A549 (cell line): ENCODE measurements around the gene BCL2L2. TPM values are rescaled to one million over a fixed set of nuclear protein-coding genes. Genes with fewer than 3 reads are reported as not detected.

Source experiments
- ATAC-seq, 2 experiments: fragments of 200-7000 bp in 1 of 2; fragments of >200 bp in 1 of 2; cut with Nextera tagmentation in 1 of 2; cut with Tn5 transposase in 1 of 2; 3 replicates each; pipeline versions ENCODE4 v1.8.0 to v1.9.1; 2018 to 2020; ENCODE audit warnings: mild to moderate bottlenecking in 1 of 2, moderate library complexity in 1 of 2
- CTCF ChIA-PET: fragments of 300-600 bp; sonication (Branson Sonifier 250); formaldehyde crosslinking; extraction: SDS; loops from one replicate; lab custom pipeline; 2021; ENCODE audit warnings: antibody characterized with exemption, inconsistent platforms; lab: Yijun Ruan, JAX
- POLR2A ChIA-PET: fragments of 350-600 bp; formaldehyde crosslinking; extraction: SDS; loops from one replicate; lab custom pipeline; 2021; ENCODE audit warnings: antibody characterized with exemption, inconsistent platforms; lab: Yijun Ruan, JAX
- DNase-seq, 2 experiments: peaks; one replicate each; pipeline versions ENCODE4 v3.0.0 to v3.0.0-alpha.2; 2011 to 2016; ENCODE audit warnings: low read depth in 1 of 2, low spot score in 1 of 2
- FAIRE-seq: peaks from 2 replicates; lab custom pipeline; 2011; peaks lifted over from hg19 to GRCh38; lab: Jason Lieb, UNC
- H3K27ac ChIP-seq, 2 experiments: fragments of >200 bp; sonication (Bioruptor Twin); formaldehyde crosslinking; 3 replicates each; pipeline ENCODE4 v1.5.1; 2016 to 2017
- H3K4me1 ChIP-seq: fragments of >200 bp; sonication (Bioruptor Twin); formaldehyde crosslinking; 3 replicates; pipeline ENCODE4 v1.6.1; 2016
- H3K4me2 ChIP-seq: fragments of >200 bp; sonication (Bioruptor Twin); formaldehyde crosslinking; 3 replicates; pipeline ENCODE4 v1.6.1; 2016
- H3K4me3 ChIP-seq: fragments of >200 bp; sonication (Bioruptor Twin); formaldehyde crosslinking; 3 replicates; pipeline ENCODE4 v1.5.1; 2016
- H3K9me3 ChIP-seq: fragments of >200 bp; sonication (Bioruptor Twin); formaldehyde crosslinking; 3 replicates; pipeline ENCODE4 v1.6.1; 2016
- ATOH8 ChIP-seq: fragments of 250-450 bp; sonication (Bioruptor Pico); IDR thresholded peaks from 2 replicates; pipeline ENCODE4 v1.5.0; 2020; ENCODE audit warnings: low read depth, mild to moderate bottlenecking, moderate library complexity
- BCL3 ChIP-seq: fragments of >200 bp; sonication (Bioruptor Twin); formaldehyde crosslinking; IDR thresholded peaks from 3 replicates; pipeline ENCODE4 v1.6.1; 2016
- CEBPB ChIP-seq, 2 experiments: fragments of >200 bp in 1 of 2; sonication (Bioruptor Twin) in 1 of 2; formaldehyde crosslinking in 1 of 2; IDR thresholded peaks; 2 replicates each; pipeline ENCODE4 v1.6.1; 2012 to 2016
- CTCF ChIP-seq: fragments of >200 bp; sonication (Bioruptor Twin); formaldehyde crosslinking; IDR thresholded peaks from 3 replicates; pipeline ENCODE4 v1.5.1; 2016
- E2F6 ChIP-seq: IDR thresholded peaks from 2 replicates; pipeline ENCODE4 v1.6.1; 2012; ENCODE audit warnings: low read depth, borderline replicate concordance
- EHMT2 ChIP-seq: fragments of 200-600 bp; sonication (generic); IDR thresholded peaks from 2 replicates; pipeline ENCODE4 v1.6.1; 2016; ENCODE audit warnings: antibody characterized with exemption, low read depth, mild to moderate bottlenecking, moderate library complexity
- ESRRA ChIP-seq: fragments of 150-350 bp; IDR thresholded peaks from 2 replicates; pipeline ENCODE4 v1.6.1; 2014; ENCODE audit warnings: mild to moderate bottlenecking, low read length, borderline replicate concordance
- FOSB ChIP-seq: fragments of 250-450 bp; sonication (Bioruptor Pico); IDR thresholded peaks from 2 replicates; pipeline ENCODE4 v1.5.0; 2020; ENCODE audit warnings: mild to moderate bottlenecking, moderate library complexity
- FOSL2 ChIP-seq, 2 experiments: fragments of 450-650 bp in 1 of 2; fragments of >200 bp in 1 of 2; sonication (Bioruptor Twin) in 1 of 2; formaldehyde crosslinking; IDR thresholded peaks; 2 replicates each; pipeline versions ENCODE4 v1.5.0 to v1.6.1; 2016 to 2020; ENCODE audit warnings: mild to moderate bottlenecking in 1 of 2, moderate library complexity in 1 of 2
- HOXA7 ChIP-seq: fragments of 250-450 bp; sonication (Bioruptor Pico); IDR thresholded peaks from 2 replicates; pipeline ENCODE4 v1.5.0; 2020; ENCODE audit warnings: mild to moderate bottlenecking, moderate library complexity
- MAFK ChIP-seq: fragments of 450-650 bp; IDR thresholded peaks from 2 replicates; pipeline ENCODE4 v1.6.1; 2014; ENCODE audit not compliant: partially characterized antibody
- MAZ ChIP-seq: fragments of 150-350 bp; IDR thresholded peaks from 2 replicates; pipeline ENCODE4 v1.6.1; 2014; ENCODE audit warnings: antibody characterized with exemption, low read depth, low read length, borderline replicate concordance
- MYC ChIP-seq: IDR thresholded peaks from 2 replicates; pipeline ENCODE4 v1.6.1; 2012; ENCODE audit warnings: mild to moderate bottlenecking, inconsistent platforms, low read length, improper control_type of control experiment, borderline replicate concordance
- POLR2A ChIP-seq: IDR thresholded peaks from 2 replicates; pipeline ENCODE4 v1.6.1; 2012; ENCODE audit warnings: mild to moderate bottlenecking, low read length
- REST ChIP-seq: fragments of 200-600 bp; sonication (generic); IDR thresholded peaks from 2 replicates; pipeline ENCODE4 v1.6.1; 2016; ENCODE audit warnings: antibody characterized with exemption, mild to moderate bottlenecking, moderate library complexity
- RFX5 ChIP-seq: fragments of 450-650 bp; IDR thresholded peaks from 2 replicates; pipeline ENCODE4 v1.7.1; 2014; ENCODE audit warnings: antibody characterized with exemption, mild to moderate bottlenecking, moderate library complexity
- TFCP2L1 ChIP-seq: fragments of 250-450 bp; sonication (Bioruptor Pico); IDR thresholded peaks from 2 replicates; pipeline ENCODE4 v1.5.0; 2021; ENCODE audit warnings: mild to moderate bottlenecking
- TP53 ChIP-seq: fragments of 250-450 bp; sonication (Bioruptor Pico); IDR thresholded peaks from 2 replicates; pipeline ENCODE4 v1.5.0; 2021; ENCODE audit warnings: mild to moderate bottlenecking, moderate library complexity
- ZFP36 ChIP-seq: fragments of 450-650 bp; IDR thresholded peaks from 2 replicates; pipeline ENCODE4 v1.6.1; 2014; ENCODE audit warnings: borderline replicate concordance; ENCODE audit not compliant: partially characterized antibody
- ZNF302 ChIP-seq: fragments of 250-450 bp; sonication (Bioruptor Pico); IDR thresholded peaks from 2 replicates; pipeline ENCODE4 v1.9.0; 2021; ENCODE audit warnings: inconsistent platforms, mild to moderate bottlenecking, moderate library complexity
- WGBS: methylation state at CpG from one replicate; pipeline ENCODE4 v1.1.6; 2017; ENCODE audit errors: missing lambda C conversion rate; 5-methylcytosine and 5-hydroxymethylcytosine counted together
- polyA plus RNA-seq, 4 experiments: library from polyadenylated mRNA; depleted of rRNA in 3 of 4; stranded (reverse); fragments of >200 nt; fragmentation: RNase III in 1 of 4; extraction: RNeasy Plus Mini Kit Qiagen cat#74134 plus additional on column Dnase treatment in 1 of 4; gene quantifications; 2 replicates in 3 of 4; 3 replicates in 1 of 4; pipeline ENCODE4 v1.2.3, GENCODE V29; 2011 to 2017

The BCL2L2 gene
- polyA plus RNA-seq, 2 of the 4 experiments (the other 2 are of a cell fraction), result 17.8 to 25.4 TPM

- ATAC-seq, result no peak
- no peak for TF ChIP-seq EHMT2
- TF ChIP-seq, all 56 proteins: peak for 0
- H3K27ac ChIP-seq, result no peak overlapping the region
- no peaks in the 10 kb centered on the region for H3K9me3 ChIP-seq
- FAIRE-seq (no peak), DNase-seq (no peak)
- no peak overlapping the region for H3K4me2 ChIP-seq
- ChIA-PET POLR2A (no interaction called here), CTCF (interaction anchor here (0.7 to 2.2 kb wide), 5 partner anchors 11 to 21 kb away, joined by 3 to 6 read pairs (median 4); no protein-coding TSS in a partner anchor)
- no peak overlapping the region for H3K4me3 ChIP-seq
- WGBS, result 83% methylated on average over 19 of the region's 19 CpGs
- no peaks in the 10 kb centered on the region for H3K4me1 ChIP-seq
Measured at GRCh38 chr14:23347406-23348296, 41.0 kb downstream of the BCL2L2 start.

- TF ChIP-seq MYC (no peak), FOSL2 (IDR thresholded peaks at IDR 0.05) (no peak), FOSL2 (CRISPR knock-in tag; IDR thresholded peaks at IDR 0.05) (no peak), E2F6 (no peak), POLR2A (no peak), BCL3 (no peak), ZNF302 (CRISPR knock-in tag) (no peak), RFX5 (no peak), ATOH8 (CRISPR knock-in tag) (no peak), MAZ (no peak), CTCF (no peak), HOXA7 (CRISPR knock-in tag) (no peak), ESRRA (no peak), TP53 (no peak), MAFK (no peak), REST (no peak), ZFP36 (no peak), CEBPB (IDR thresholded peaks at IDR 0.05) (no peak), EHMT2 (no peak), TFCP2L1 (CRISPR knock-in tag) (no peak), FOSB (no peak)
- ATAC-seq (no peak), DNase-seq (no peak), FAIRE-seq (no peak)
- 75% methylated on average over 6 of the region's 6 CpGs for WGBS
- H3K4me1 ChIP-seq, result 0 out of 3 replicates have a peak, but pooled peaks cover 3% of the 10 kb centered on the region
- H3K4me3 ChIP-seq, result no peak overlapping the region
- POLR2A ChIA-PET, result no interaction called here
- no peaks in the 10 kb centered on the region for H3K9me3 ChIP-seq
- H3K27ac ChIP-seq, result no peak overlapping the region
- CTCF ChIA-PET, result interaction anchor here (1.0 to 2.2 kb wide), 4 partner anchors 11 to 22 kb away, joined by 3 to 6 read pairs (median 4); no protein-coding TSS in a partner anchor
- H3K4me2 ChIP-seq, result no peak overlapping the region
Measured at GRCh38 chr14:23348297-23348655, 41.6 kb downstream of the BCL2L2 start.
